ENCODE data around the gene CD44.

CD44 gene

GRCh38 chr11:35261197-35261596 is 122.2 kb downstream of the CD44 start:
- no peak for DNase-seq (ENCODE audit: low read depth)
- TF ChIP-seq CTCF (IDR thresholded peaks at IDR 0.05; ENCODE audit: insufficient read depth, low read depth, low read length, missing control alignments): no peak
- H3K4me3 ChIP-seq (ENCODE audit: low read length): no peak overlapping the region

DNA sequence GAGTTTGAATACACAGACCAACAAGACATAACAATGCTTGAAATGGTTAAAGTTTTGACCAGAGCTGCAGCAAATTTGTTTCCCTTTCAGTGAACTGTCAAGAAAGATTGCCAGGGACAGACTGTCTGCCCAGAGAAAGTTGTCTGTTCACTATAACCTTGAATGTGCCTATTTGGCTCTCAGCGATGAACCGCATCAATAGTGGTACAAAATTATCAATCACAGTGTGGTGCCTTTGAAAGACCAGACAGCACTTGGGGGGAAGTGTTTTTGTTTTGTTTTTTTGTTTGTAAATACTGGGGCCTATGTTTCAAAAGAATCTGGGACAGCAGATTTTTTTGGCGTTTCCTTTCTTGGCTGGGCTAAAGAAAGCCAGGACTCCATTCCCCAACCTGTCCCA is 123.1 kb downstream of the CD44 start:
- DNase-seq (ENCODE audit: low read depth): no peak
- TF ChIP-seq CTCF (IDR thresholded peaks at IDR 0.05; ENCODE audit: insufficient read depth, low read depth, low read length, missing control alignments): no peak
- no peak overlapping the region for H3K4me3 ChIP-seq (ENCODE audit: low read length)

DNA sequence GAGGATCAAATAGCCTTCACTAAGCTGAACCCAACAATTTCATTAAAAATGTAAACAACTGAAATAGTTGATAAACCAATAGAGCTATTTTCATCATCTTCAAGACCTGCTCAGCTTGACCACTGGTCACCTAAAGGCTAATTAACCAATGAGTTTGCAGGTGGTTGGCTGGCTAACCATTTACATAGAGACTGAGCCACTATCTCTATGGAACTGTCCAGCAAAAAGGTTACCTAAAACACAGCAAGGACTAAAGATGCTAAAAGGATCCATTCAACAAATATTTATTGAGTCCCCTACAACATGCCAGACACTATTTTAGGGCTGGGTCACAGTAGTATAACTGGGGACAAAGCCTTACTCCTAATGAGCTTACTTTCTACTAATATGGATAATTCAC is 123.8 kb downstream of the CD44 start:
- DNase-seq (ENCODE audit: low read depth): no peak
- TF ChIP-seq CTCF (IDR thresholded peaks at IDR 0.05; ENCODE audit: insufficient read depth, low read depth, low read length, missing control alignments): no peak
- H3K4me3 ChIP-seq (ENCODE audit: low read length): no peak overlapping the region

DNA sequence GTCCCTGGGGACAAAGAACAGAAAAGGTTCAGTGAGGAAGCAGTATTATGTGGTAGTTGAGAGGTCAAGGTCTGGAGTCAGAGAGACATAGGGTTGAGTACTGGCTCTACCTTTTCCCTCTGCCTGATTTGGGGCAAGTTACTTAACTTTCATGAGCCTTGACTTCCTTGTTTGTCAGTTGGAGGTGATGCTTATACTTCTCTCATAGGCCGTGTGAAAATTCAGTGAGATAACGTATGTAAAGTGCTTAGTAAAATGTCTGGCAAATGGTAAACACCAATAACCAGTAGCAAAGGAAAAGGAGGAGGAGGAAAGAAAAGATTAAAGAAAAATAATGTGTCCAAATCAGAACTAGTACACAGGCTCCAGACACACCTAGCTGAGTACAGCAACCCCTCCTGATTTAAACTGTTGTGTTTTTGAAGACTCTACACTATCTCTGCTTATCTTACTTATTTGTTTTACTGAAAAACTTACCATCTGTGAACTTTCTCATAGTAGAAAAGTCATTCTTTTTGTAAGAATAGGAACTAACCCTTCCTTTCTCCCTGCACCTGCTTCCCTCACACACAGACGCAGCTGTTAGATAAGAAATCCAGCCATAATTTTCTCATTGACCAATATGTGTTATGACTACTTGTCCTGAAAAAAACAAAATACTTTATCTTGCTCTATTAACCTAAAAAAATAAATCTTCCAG is 126.9 kb downstream of the CD44 start:
- H3K4me3 ChIP-seq (ENCODE audit: low read length): no peak overlapping the region
- no peak for TF ChIP-seq CTCF (IDR thresholded peaks at IDR 0.05; ENCODE audit: insufficient read depth, low read depth, low read length, missing control alignments)
- DNase-seq (ENCODE audit: low read depth): no peak

GRCh38 chr11:35267504-35267903 is 128.5 kb downstream of the CD44 start:
- no peak for DNase-seq (ENCODE audit: low read depth)
- no peak for TF ChIP-seq CTCF (IDR thresholded peaks at IDR 0.05; ENCODE audit: insufficient read depth, low read depth, low read length, missing control alignments)
- H3K4me3 ChIP-seq (ENCODE audit: low read length): no peak overlapping the region

DNA sequence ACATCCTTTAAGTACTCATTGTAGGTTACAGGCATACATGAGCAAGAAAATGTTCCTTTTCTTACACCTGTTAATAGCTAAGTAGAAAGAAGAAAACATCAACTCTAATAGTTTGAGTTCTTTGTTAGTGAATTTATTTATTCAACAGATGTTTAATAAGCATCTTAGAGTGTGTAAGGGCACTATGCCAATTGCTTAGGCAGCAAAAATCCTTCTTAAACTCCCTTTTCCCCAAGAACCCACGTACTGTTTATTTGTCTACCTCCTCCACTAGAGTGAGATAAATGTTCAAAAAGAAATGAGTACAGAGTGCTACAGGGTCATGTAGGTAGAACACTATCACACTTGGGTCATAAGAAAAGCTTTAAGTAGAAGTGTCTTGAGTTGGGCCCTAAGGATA is 131.4 kb downstream of the CD44 start:
- DNase-seq (ENCODE audit: low read depth): no peak
- TF ChIP-seq CTCF (IDR thresholded peaks at IDR 0.05; ENCODE audit: insufficient read depth, low read depth, low read length, missing control alignments): no peak
- H3K4me3 ChIP-seq (ENCODE audit: low read length): no peak overlapping the region

DNA sequence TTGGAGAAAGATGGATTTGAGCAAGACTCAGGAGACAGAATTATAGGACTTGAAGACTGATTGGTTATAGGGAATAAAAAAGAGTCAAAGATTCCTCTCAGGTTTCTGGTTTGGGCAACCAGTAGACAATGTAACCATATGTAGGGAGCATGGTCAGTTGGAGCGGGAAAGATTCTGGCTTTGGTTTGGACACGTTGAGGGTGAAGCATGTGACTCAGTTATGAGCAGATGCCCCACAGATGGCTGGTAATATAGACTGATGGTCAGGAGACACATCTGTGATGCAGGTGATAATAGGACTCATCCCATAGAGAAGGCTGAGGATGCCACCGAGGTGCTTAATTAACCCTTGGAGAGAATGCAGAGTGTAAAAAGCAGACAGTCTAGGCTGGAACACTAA is 132.1 kb downstream of the CD44 start:
- TF ChIP-seq CTCF (IDR thresholded peaks at IDR 0.05; ENCODE audit: insufficient read depth, low read depth, low read length, missing control alignments): no peak
- no peak overlapping the region for H3K4me3 ChIP-seq (ENCODE audit: low read length)
- no peak for DNase-seq (ENCODE audit: low read depth)

All from epithelial cell of esophagus (primary cell).